ENCODE measurements around the gene HOXA1. TPM values are rescaled to one million over a fixed set of nuclear protein-coding genes. Genes with fewer than 3 reads are reported as not detected.

Gene HOXA1
- total and polyA plus RNA-seq, 2 donors from 2014 or later = 1.1 to 2.4 TPM

DNA sequence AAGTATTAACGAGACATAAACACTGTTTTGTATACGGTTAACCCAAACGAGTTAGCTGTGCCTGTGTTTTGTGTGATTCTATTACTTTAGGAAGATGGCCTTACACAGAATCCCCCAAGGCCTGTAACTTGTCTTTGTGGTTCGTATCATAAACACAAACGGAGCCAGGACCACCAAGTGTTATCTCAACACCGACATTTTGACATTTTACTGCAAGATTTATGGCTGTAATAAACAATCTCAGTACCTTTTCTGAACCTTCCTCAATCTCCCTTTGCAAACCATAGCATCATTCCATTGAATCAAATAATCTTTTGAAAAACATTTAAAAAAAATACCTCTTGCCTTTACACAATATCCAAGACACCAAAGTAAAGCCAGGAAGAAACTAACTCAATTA is 37.2 kb upstream of the HOXA1 start:
- Histone ChIP-seq H3K27me3 (ENCODE audit: control insufficient read depth, insufficient read depth, low read length) (no peaks in the 10 kb centered on the region), H3K27ac (ENCODE audit: low read depth in 2 of 2, low read length in 2 of 2) (peak overlapping the region in 1 of 2 donors; percentile 45)
- FAIRE-seq = no peak

DNA sequence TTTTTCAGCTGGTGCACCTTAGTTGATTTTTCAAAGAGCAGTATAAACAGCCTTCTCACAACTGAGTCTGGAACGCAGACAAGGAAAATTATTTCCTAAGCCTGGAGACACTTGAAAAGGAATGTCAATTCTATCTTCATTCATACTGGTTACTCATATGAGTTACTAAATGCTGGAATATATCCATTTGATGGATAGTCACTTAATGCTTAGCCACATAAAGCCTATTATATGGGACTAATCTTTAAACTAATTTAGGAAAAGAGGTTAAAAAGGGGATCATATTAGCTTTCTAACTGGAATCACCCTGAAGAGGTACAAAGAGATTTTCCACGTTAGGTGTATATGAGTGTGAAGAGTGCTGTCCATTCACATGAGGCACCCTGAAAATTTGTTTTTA is 36.4 kb upstream of the HOXA1 start:
- peak overlapping the region in 1 of 3 donors; percentile 45 for H3K9ac ChIP-seq (ENCODE audit: low read length in 3 of 3)
- no peaks in the 10 kb centered on the region for H3K9me3 ChIP-seq (ENCODE audit: control insufficient read depth in 2 of 3, insufficient read depth in 1 of 3, low read length in 3 of 3)
- no peak overlapping the region for H3K4me3 ChIP-seq (ENCODE audit: low read length in 3 of 3)
- TF ChIP-seq, protein P1, sequence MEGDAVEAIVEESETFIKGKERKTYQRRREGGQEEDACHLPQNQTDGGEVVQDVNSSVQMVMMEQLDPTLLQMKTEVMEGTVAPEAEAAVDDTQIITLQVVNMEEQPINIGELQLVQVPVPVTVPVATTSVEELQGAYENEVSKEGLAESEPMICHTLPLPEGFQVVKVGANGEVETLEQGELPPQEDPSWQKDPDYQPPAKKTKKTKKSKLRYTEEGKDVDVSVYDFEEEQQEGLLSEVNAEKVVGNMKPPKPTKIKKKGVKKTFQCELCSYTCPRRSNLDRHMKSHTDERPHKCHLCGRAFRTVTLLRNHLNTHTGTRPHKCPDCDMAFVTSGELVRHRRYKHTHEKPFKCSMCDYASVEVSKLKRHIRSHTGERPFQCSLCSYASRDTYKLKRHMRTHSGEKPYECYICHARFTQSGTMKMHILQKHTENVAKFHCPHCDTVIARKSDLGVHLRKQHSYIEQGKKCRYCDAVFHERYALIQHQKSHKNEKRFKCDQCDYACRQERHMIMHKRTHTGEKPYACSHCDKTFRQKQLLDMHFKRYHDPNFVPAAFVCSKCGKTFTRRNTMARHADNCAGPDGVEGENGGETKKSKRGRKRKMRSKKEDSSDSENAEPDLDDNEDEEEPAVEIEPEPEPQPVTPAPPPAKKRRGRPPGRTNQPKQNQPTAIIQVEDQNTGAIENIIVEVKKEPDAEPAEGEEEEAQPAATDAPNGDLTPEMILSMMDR (IDR thresholded peaks at IDR 0.05; ENCODE audit: borderline replicate concordance, extremely low read depth, insufficient read depth) = no peak
- no peaks in the 10 kb centered on the region for H3K27me3 ChIP-seq (ENCODE audit: control insufficient read depth, insufficient read depth, low read length)
- DNase-seq (no peak), FAIRE-seq (no peak)
- H3K27ac ChIP-seq (ENCODE audit: low read depth in 2 of 2, low read length in 2 of 2) = peak overlapping the region in 1 of 2 donors; percentile 8
- intact Hi-C loops (cut with DNase I) = no loop called here
- peaks cover 19 to 40% (median 33%) of the 10 kb centered on the region in 3 donors for H3K4me1 ChIP-seq (ENCODE audit: control insufficient read depth in 2 of 3, insufficient read depth in 2 of 3, low read depth in 1 of 3, low read length in 3 of 3)
- H3K36me3 ChIP-seq (ENCODE audit: control insufficient read depth in 2 of 3, insufficient read depth in 3 of 3, low read length in 3 of 3) = peaks cover 0 to 2% (median 0%) of the 10 kb centered on the region in 3 donors

More for the DNA sequence above, 37.2 kb upstream of the HOXA1 start:
- Histone ChIP-seq H3K4me1 (ENCODE audit: control insufficient read depth in 2 of 3, insufficient read depth in 2 of 3, low read depth in 1 of 3, low read length in 3 of 3) (peaks cover 17 to 40% (median 33%) of the 10 kb centered on the region in 3 donors), H3K9me3 (ENCODE audit: control insufficient read depth in 2 of 3, insufficient read depth in 1 of 3, low read length in 3 of 3) (no peaks in the 10 kb centered on the region), H3K9ac (ENCODE audit: low read length in 3 of 3) (peak overlapping the region in 2 of 3 donors; percentile 42 to 45), H3K36me3 (ENCODE audit: control insufficient read depth in 2 of 3, insufficient read depth in 3 of 3, low read length in 3 of 3) (peaks cover 0 to 5% (median 0%) of the 10 kb centered on the region in 3 donors), H3K4me3 (ENCODE audit: low read length in 3 of 3) (no peak overlapping the region)
- intact Hi-C loops (cut with DNase I) = no loop called here
- TF ChIP-seq, protein P1 (IDR thresholded peaks at IDR 0.05; ENCODE audit: borderline replicate concordance, extremely low read depth, insufficient read depth) = no peak
- peak in 1 of 5 donors; percentile 61 for DNase-seq

DNA sequence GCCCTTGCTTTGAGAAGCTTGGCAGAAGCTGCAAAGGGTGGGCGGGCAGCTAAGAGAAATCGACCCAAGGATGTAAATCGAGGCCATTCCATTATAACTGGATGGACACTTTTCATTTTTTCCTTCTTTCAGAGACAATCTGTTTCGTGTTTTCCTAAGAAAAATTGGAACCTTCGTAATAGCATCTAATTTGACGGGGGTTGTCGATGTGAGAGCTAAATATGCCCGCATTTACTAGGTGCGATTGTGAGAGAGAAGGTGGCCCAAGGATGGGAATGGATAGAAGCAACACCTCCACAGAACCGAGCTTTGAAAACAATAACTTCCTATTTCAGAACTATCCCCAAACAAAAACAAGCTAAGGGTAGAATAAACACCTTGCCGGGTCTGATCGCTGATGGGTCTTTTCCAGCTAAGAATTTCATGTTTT is 35.6 kb upstream of the HOXA1 start:
- Histone ChIP-seq H3K4me3 (ENCODE audit: low read length in 3 of 3) (peak overlapping the region; percentile 62 to 82 (median 73)), H3K27me3 (ENCODE audit: control insufficient read depth, insufficient read depth, low read length) (no peaks in the 10 kb centered on the region), H3K9me3 (ENCODE audit: control insufficient read depth in 2 of 3, insufficient read depth in 1 of 3, low read length in 3 of 3) (no peaks in the 10 kb centered on the region), H3K4me1 (ENCODE audit: control insufficient read depth in 2 of 3, insufficient read depth in 2 of 3, low read depth in 1 of 3, low read length in 3 of 3) (peaks cover 23 to 39% (median 38%) of the 10 kb centered on the region in 3 donors), H3K9ac (ENCODE audit: low read length in 3 of 3) (peak overlapping the region; percentile 45 to 92 (median 78)), H3K36me3 (ENCODE audit: control insufficient read depth in 2 of 3, insufficient read depth in 3 of 3, low read length in 3 of 3) (peaks cover 0 to 2% (median 0%) of the 10 kb centered on the region in 3 donors), H3K27ac (ENCODE audit: low read depth in 2 of 2, low read length in 2 of 2) (peak overlapping the region; percentile 92 to 97)
- intact Hi-C loops (cut with DNase I) = no loop called here
- FAIRE-seq = no peak
- TF ChIP-seq, protein P1 (IDR thresholded peaks at IDR 0.05; ENCODE audit: borderline replicate concordance, extremely low read depth, insufficient read depth) = no peak
- DNase-seq = no peak

All from kidney (tissue), 14 donors.